Ishikawa (cell line): ENCODE measurements around the gene SPDYE4.

Experiments used
- CEBPB ChIP-seq: IDR thresholded peaks from 2 replicates; pipeline ENCODE4 v1.6.1; 2012
- CREB1 ChIP-seq: IDR thresholded peaks from 2 replicates; pipeline ENCODE4 v1.6.1; 2012; ENCODE audit warnings: low read depth
- EGR1 ChIP-seq: IDR thresholded peaks from 2 replicates; pipeline ENCODE4 v1.6.1; 2012
- EP300 ChIP-seq: IDR thresholded peaks from 2 replicates; pipeline ENCODE4 v1.6.1; 2012; ENCODE audit warnings: borderline replicate concordance
- FOXM1 ChIP-seq: IDR thresholded peaks from 2 replicates; pipeline ENCODE4 v1.6.1; 2012; ENCODE audit warnings: low read depth, borderline replicate concordance
- NFIC ChIP-seq: IDR thresholded peaks from 2 replicates; pipeline ENCODE4 v1.6.1; 2012
- RAD21 ChIP-seq: IDR thresholded peaks from 2 replicates; pipeline ENCODE4 v1.6.1; 2012; ENCODE audit warnings: low read depth
- TAF1 ChIP-seq: IDR thresholded peaks from 2 replicates; pipeline ENCODE4 v1.6.1; 2012; ENCODE audit warnings: low read depth, mild to moderate bottlenecking
- TCF12 ChIP-seq: IDR thresholded peaks from 2 replicates; pipeline ENCODE4 v1.6.1; 2012; ENCODE audit warnings: low read depth
- TEAD4 ChIP-seq: IDR thresholded peaks from 2 replicates; pipeline ENCODE4 v1.6.1; 2012
- YY1 ChIP-seq: IDR thresholded peaks from 2 replicates; pipeline ENCODE4 v1.6.1; 2012; ENCODE audit warnings: low read depth
- ZBTB7A ChIP-seq: IDR thresholded peaks from 2 replicates; pipeline ENCODE4 v1.6.1; 2012; ENCODE audit warnings: low read depth
- TF ChIP-seq, protein P1 (sequence below): IDR thresholded peaks from 2 replicates; pipeline ENCODE4 v1.6.1; 2012
- TF ChIP-seq, protein P2 (sequence below): IDR thresholded peaks from 2 replicates; pipeline ENCODE4 v1.6.1; 2012; ENCODE audit warnings: low read depth, mild to moderate bottlenecking
- TF ChIP-seq, protein P3 (sequence below): IDR thresholded peaks from 2 replicates; pipeline ENCODE4 v1.6.1; 2012

SPDYE4 gene, protein sequence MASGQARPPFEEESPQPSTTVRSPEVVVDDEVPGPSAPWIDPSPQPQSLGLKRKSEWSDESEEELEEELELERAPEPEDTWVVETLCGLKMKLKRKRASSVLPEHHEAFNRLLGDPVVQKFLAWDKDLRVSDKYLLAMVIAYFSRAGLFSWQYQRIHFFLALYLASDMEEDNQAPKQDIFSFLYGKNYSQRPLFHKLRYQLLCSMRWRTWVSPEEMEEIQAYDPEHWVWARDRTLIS

DNA sequence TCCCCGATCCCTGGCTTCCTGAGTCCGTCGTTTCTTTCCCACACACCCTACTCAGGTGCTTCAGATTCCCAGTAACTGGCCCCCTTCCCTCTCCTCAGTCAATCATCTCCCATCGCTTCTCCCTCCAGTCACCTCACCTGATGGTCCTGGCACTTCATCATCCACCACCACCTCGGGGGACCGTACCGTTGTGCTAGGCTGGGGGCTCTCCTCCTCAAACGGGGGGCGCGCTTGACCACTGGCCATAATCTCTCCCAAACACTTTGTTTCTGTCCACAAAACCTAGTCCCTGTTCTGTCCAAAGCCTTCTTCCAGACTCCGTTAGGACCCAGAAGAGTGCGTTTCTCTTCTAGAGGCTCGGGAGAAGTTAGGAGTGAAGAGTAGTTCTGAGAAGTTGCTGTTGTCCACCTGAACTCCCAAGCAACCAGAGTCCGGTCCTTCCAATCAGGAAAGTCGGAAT lies at the start of gene SPDYE4:
SPDYE4 (minus strand) TSS at position 410 of the 460 bp plus-strand sequence; CDS start at position 246, 164 bp downstream.
- TF ChIP-seq RAD21 (no peak), TEAD4 (no peak), EP300 (no peak), EGR1 (no peak), TCF12 (no peak), YY1 (no peak), TAF1 (no peak), NFIC (no peak), CREB1 (no peak), FOXM1 (no peak), ZBTB7A (no peak), CEBPB (no peak)
- TF ChIP-seq, protein P1, sequence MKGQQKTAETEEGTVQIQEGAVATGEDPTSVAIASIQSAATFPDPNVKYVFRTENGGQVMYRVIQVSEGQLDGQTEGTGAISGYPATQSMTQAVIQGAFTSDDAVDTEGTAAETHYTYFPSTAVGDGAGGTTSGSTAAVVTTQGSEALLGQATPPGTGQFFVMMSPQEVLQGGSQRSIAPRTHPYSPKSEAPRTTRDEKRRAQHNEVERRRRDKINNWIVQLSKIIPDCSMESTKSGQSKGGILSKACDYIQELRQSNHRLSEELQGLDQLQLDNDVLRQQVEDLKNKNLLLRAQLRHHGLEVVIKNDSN = no peak
- TF ChIP-seq, protein P2, sequence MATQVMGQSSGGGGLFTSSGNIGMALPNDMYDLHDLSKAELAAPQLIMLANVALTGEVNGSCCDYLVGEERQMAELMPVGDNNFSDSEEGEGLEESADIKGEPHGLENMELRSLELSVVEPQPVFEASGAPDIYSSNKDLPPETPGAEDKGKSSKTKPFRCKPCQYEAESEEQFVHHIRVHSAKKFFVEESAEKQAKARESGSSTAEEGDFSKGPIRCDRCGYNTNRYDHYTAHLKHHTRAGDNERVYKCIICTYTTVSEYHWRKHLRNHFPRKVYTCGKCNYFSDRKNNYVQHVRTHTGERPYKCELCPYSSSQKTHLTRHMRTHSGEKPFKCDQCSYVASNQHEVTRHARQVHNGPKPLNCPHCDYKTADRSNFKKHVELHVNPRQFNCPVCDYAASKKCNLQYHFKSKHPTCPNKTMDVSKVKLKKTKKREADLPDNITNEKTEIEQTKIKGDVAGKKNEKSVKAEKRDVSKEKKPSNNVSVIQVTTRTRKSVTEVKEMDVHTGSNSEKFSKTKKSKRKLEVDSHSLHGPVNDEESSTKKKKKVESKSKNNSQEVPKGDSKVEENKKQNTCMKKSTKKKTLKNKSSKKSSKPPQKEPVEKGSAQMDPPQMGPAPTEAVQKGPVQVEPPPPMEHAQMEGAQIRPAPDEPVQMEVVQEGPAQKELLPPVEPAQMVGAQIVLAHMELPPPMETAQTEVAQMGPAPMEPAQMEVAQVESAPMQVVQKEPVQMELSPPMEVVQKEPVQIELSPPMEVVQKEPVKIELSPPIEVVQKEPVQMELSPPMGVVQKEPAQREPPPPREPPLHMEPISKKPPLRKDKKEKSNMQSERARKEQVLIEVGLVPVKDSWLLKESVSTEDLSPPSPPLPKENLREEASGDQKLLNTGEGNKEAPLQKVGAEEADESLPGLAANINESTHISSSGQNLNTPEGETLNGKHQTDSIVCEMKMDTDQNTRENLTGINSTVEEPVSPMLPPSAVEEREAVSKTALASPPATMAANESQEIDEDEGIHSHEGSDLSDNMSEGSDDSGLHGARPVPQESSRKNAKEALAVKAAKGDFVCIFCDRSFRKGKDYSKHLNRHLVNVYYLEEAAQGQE = no peak
- TF ChIP-seq, protein P3, sequence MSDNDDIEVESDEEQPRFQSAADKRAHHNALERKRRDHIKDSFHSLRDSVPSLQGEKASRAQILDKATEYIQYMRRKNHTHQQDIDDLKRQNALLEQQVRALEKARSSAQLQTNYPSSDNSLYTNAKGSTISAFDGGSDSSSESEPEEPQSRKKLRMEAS = no peak

DNA sequence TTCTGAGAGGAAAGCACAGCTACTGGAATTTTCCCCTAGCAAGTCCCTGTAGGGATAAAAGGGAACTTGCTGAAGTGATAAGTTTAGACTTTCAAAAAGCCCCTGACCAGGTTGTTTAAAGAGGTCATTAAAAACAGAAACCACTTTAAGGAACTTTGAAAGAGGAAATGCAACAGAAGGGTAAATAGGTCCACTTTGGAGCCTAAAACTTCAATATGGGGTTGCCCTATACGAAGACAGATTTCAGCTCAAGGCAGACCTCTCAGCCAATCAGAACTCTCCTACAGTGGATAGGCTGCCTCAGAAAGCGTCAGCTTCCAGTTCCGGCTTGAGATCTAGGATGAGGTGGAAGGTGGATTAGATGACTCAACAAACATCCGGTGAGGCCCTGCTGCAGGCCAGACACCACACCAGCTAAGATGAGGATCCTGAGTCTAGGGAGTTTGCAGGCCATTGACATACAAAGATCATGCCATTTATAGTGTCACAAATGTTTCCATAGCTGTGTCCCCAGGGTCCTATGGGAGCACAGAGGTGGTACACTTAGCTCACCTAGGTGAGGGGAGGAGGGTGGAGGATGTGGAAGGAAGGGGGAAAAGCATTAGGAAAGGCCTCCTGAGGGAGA lies 48.7 kb upstream of the SPDYE4 start:
- TF ChIP-seq RAD21 = no peak
- TF ChIP-seq TEAD4 = no peak
- TF ChIP-seq, protein P1 = no peak
- TF ChIP-seq TAF1 = no peak
- TF ChIP-seq, protein P2 = no peak
- no peak for TF ChIP-seq ZBTB7A
- TF ChIP-seq, protein P3 = no peak
- no peak for TF ChIP-seq CEBPB
- TF ChIP-seq FOXM1 = no peak
- no peak for TF ChIP-seq EP300
- TF ChIP-seq NFIC = no peak
- TF ChIP-seq YY1 = no peak
- no peak for TF ChIP-seq TCF12
- TF ChIP-seq EGR1 = no peak

DNA sequence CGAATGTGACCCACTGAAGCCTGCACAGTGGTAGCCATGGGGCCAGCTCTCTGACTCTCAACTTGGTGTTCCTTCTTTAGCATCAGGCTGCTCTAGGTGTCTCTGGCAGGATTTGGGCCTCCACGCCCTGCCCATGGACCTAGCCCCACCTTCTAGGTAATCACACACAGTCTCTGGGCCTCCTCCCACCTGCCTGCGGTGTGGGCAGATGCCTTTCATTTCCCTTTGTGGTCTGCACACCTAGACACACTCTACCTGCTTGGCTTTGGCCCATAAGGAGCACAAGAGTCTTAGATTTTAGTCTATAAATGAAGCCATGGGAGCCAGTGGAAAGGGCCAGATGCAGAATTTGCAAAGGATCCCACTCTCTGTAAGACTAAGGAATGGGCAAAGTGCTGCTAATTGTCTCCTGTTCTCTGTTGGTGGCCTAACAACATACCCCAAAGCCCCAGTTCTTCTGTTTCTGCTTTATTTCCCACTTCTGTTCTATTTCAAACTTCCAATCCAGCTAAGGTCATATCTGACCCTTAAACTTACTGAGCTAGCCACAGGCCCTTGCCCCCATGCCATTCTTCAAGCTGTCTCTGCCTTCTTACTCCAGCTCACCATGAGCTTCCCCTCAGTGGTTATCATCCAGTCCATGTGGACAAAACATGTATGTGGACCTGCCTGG lies 48.0 kb upstream of the SPDYE4 start:
- TF ChIP-seq, protein P2 = no peak
- no peak for TF ChIP-seq FOXM1
- no peak for TF ChIP-seq EP300
- TF ChIP-seq YY1 = no peak
- TF ChIP-seq EGR1 = no peak
- no peak for TF ChIP-seq TEAD4
- TF ChIP-seq TAF1 = no peak
- TF ChIP-seq TCF12 = no peak
- no peak for TF ChIP-seq ZBTB7A
- TF ChIP-seq RAD21 = no peak
- TF ChIP-seq, protein P3 = no peak
- TF ChIP-seq NFIC = no peak
- TF ChIP-seq CEBPB = no peak
- no peak for TF ChIP-seq CREB1
- TF ChIP-seq, protein P1 = no peak
